ENCODE measurements around the gene YBEY.
A peak's percentile ranks its signal among the peaks of the same experiment; 100 is the strongest.
"Not testable (repeated sequence)": the region's sequence is repeated elsewhere in the genome, so short reads cannot be mapped to it uniquely, and the experiment has no call there.

Gene YBEY

GRCh38 chr21:46307625-46308024 lies 21.5 kb downstream of the YBEY start:
- Histone ChIP-seq H3K4me1 (ENCODE audit: control insufficient read depth, insufficient read depth, low read length) (no peaks in the 10 kb centered on the region), H3K9me3 (ENCODE audit: control insufficient read depth, insufficient read depth, low read depth, low read length) (no peaks in the 10 kb centered on the region), H3K36me3 (ENCODE audit: control insufficient read depth, insufficient read depth, low read length) (peaks cover 40% of the 10 kb centered on the region), H3K4me3 (ENCODE audit: low read depth, low read length) (no peak overlapping the region), H3K9ac (ENCODE audit: low read length) (no peak overlapping the region), H3K27ac (ENCODE audit: low read depth, low read length) (no peak overlapping the region), H3K27me3 (ENCODE audit: control insufficient read depth, insufficient read depth, low read length) (no peaks in the 10 kb centered on the region)

DNA sequence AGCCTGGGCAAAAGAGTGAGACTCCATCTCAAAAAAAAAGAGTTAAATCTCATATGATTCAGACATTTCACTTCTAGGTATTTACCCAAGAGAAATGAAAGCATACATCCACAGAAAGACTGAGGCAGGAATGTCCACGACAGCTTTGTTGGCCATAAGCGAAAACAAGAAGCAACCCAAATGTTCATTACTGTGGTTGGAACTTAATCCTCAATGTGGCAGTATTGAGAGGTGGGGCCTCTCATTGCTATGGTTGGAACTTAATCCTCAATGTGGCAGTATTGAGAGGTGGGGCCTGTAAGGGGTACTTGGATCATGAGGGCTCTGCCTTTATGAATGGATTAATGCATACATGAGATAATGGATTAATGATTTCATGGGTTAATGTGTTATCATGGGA lies 22.3 kb downstream of the YBEY start:
- Histone ChIP-seq H3K4me3 (ENCODE audit: low read depth, low read length) (no peak overlapping the region), H3K27me3 (ENCODE audit: control insufficient read depth, insufficient read depth, low read length) (no peaks in the 10 kb centered on the region), H3K36me3 (ENCODE audit: control insufficient read depth, insufficient read depth, low read length) (peaks cover 48% of the 10 kb centered on the region), H3K9me3 (ENCODE audit: control insufficient read depth, insufficient read depth, low read depth, low read length) (no peaks in the 10 kb centered on the region), H3K9ac (ENCODE audit: low read length) (no peak overlapping the region), H3K27ac (ENCODE audit: low read depth, low read length) (no peak overlapping the region), H3K4me1 (ENCODE audit: control insufficient read depth, insufficient read depth, low read length) (no peaks in the 10 kb centered on the region)

- H3K4me1 ChIP-seq (ENCODE audit: control insufficient read depth, insufficient read depth, low read length); H3K27ac ChIP-seq (ENCODE audit: low read depth, low read length); H3K9ac ChIP-seq (ENCODE audit: low read length); H3K4me3 ChIP-seq (ENCODE audit: low read depth, low read length); H3K27me3 ChIP-seq (ENCODE audit: control insufficient read depth, insufficient read depth, low read length); H3K9me3 ChIP-seq (ENCODE audit: control insufficient read depth, insufficient read depth, low read depth, low read length): not testable (repeated sequence)
- H3K36me3 ChIP-seq (ENCODE audit: control insufficient read depth, insufficient read depth, low read length), result peaks cover 53% of the 10 kb centered on the region
Observed at GRCh38 chr21:46310260-46310659, 24.1 kb downstream of the YBEY start.

GRCh38 chr21:46311568-46311967 lies 25.4 kb downstream of the YBEY start:
- peaks cover 60% of the 10 kb centered on the region for H3K36me3 ChIP-seq (ENCODE audit: control insufficient read depth, insufficient read depth, low read length)
- no peak overlapping the region for H3K4me3 ChIP-seq (ENCODE audit: low read depth, low read length)
- no peaks in the 10 kb centered on the region for H3K4me1 ChIP-seq (ENCODE audit: control insufficient read depth, insufficient read depth, low read length)
- H3K27me3 ChIP-seq (ENCODE audit: control insufficient read depth, insufficient read depth, low read length), result no peaks in the 10 kb centered on the region
- H3K27ac ChIP-seq (ENCODE audit: low read depth, low read length), result no peak overlapping the region
- no peak overlapping the region for H3K9ac ChIP-seq (ENCODE audit: low read length)
- no peaks in the 10 kb centered on the region for H3K9me3 ChIP-seq (ENCODE audit: control insufficient read depth, insufficient read depth, low read depth, low read length)

DNA sequence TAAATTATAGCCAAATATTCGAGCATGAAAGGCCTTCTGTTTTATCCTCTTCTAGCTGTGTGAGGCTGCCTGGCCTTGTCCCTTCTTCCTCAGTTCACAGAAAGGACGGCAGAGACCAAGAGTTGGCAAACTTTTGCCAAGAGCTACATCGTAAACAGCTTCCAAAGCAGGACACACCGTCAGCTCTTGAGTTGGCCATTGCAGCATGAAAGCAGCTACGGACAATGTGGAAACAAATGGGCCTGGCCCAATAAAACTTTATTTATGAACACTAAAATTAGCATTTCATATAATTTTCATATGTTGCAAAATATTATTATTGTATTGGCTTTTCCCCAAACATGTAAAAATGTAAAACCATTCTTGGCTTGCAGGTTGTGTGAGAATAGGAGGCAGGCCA lies 26.8 kb downstream of the YBEY start:
- H3K9me3 ChIP-seq (ENCODE audit: control insufficient read depth, insufficient read depth, low read depth, low read length), result no peaks in the 10 kb centered on the region
- peaks cover 6% of the 10 kb centered on the region for H3K4me1 ChIP-seq (ENCODE audit: control insufficient read depth, insufficient read depth, low read length)
- no peaks in the 10 kb centered on the region for H3K27me3 ChIP-seq (ENCODE audit: control insufficient read depth, insufficient read depth, low read length)
- H3K27ac ChIP-seq (ENCODE audit: low read depth, low read length), result no peak overlapping the region
- peaks cover 50% of the 10 kb centered on the region for H3K36me3 ChIP-seq (ENCODE audit: control insufficient read depth, insufficient read depth, low read length)
- no peak overlapping the region for H3K4me3 ChIP-seq (ENCODE audit: low read depth, low read length)
- no peak overlapping the region for H3K9ac ChIP-seq (ENCODE audit: low read length)

- Histone ChIP-seq H3K27ac (ENCODE audit: low read depth, low read length) (no peak overlapping the region), H3K4me1 (ENCODE audit: control insufficient read depth, insufficient read depth, low read length) (peaks cover 20% of the 10 kb centered on the region), H3K36me3 (ENCODE audit: control insufficient read depth, insufficient read depth, low read length) (peaks cover 43% of the 10 kb centered on the region), H3K4me3 (ENCODE audit: low read depth, low read length) (no peak overlapping the region), H3K9me3 (ENCODE audit: control insufficient read depth, insufficient read depth, low read depth, low read length) (no peaks in the 10 kb centered on the region), H3K9ac (ENCODE audit: low read length) (no peak overlapping the region), H3K27me3 (ENCODE audit: control insufficient read depth, insufficient read depth, low read length) (no peaks in the 10 kb centered on the region)
Observed at GRCh38 chr21:46314441-46315020, 28.4 kb downstream of the YBEY start.

- Histone ChIP-seq H3K36me3 (ENCODE audit: control insufficient read depth, insufficient read depth, low read length) (peaks cover 37% of the 10 kb centered on the region), H3K27me3 (ENCODE audit: control insufficient read depth, insufficient read depth, low read length) (no peaks in the 10 kb centered on the region), H3K27ac (ENCODE audit: low read depth, low read length) (no peak overlapping the region), H3K9me3 (ENCODE audit: control insufficient read depth, insufficient read depth, low read depth, low read length) (no peaks in the 10 kb centered on the region), H3K9ac (ENCODE audit: low read length) (no peak overlapping the region), H3K4me3 (ENCODE audit: low read depth, low read length) (no peak overlapping the region), H3K4me1 (ENCODE audit: control insufficient read depth, insufficient read depth, low read length) (peaks cover 32% of the 10 kb centered on the region)
Observed at GRCh38 chr21:46316708-46317324, 30.7 kb downstream of the YBEY start.

- Histone ChIP-seq H3K4me3 (ENCODE audit: low read depth, low read length) (peak overlapping the region; percentile 32), H3K9ac (ENCODE audit: low read length) (no peak overlapping the region)
Observed at GRCh38 chr21:46317710-46318463, 31.7 kb downstream of the YBEY start.

DNA sequence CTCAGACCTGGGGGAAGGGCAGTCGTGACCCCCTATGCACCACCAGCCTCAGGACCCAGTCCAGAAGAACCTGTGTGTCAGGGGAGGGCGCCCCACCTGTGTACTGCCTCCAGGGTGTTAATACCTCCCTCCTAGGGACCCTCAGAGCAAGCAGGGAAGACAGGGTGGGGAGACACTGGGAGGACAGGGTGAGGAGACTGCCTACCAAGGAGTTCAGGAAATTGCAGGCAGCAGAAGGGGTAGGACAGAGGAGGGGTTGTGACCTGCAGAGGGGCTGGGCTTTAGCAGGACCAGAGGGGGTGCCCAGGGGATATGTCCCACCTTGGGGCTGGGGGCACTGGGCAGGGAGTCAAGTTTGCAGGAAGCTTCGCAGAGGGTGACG lies 32.3 kb downstream of the YBEY start:
- H3K9ac ChIP-seq (ENCODE audit: low read length), result no peak overlapping the region
- no peaks in the 10 kb centered on the region for H3K9me3 ChIP-seq (ENCODE audit: control insufficient read depth, insufficient read depth, low read depth, low read length)
- H3K27me3 ChIP-seq (ENCODE audit: control insufficient read depth, insufficient read depth, low read length), result no peaks in the 10 kb centered on the region
- peak overlapping the region; percentile 32 for H3K4me3 ChIP-seq (ENCODE audit: low read depth, low read length)
- H3K36me3 ChIP-seq (ENCODE audit: control insufficient read depth, insufficient read depth, low read length), result peaks cover 32% of the 10 kb centered on the region
- H3K27ac ChIP-seq (ENCODE audit: low read depth, low read length), result no peak overlapping the region
- H3K4me1 ChIP-seq (ENCODE audit: control insufficient read depth, insufficient read depth, low read length), result peaks cover 39% of the 10 kb centered on the region

More at GRCh38 chr21:46317710-46318463, 31.7 kb downstream of the YBEY start:
- H3K36me3 ChIP-seq (ENCODE audit: control insufficient read depth, insufficient read depth, low read length), result peaks cover 38% of the 10 kb centered on the region
- no peaks in the 10 kb centered on the region for H3K27me3 ChIP-seq (ENCODE audit: control insufficient read depth, insufficient read depth, low read length)
- no peak overlapping the region for H3K27ac ChIP-seq (ENCODE audit: low read depth, low read length)
- H3K9me3 ChIP-seq (ENCODE audit: control insufficient read depth, insufficient read depth, low read depth, low read length), result no peaks in the 10 kb centered on the region
- H3K4me1 ChIP-seq (ENCODE audit: control insufficient read depth, insufficient read depth, low read length), result peaks cover 39% of the 10 kb centered on the region

- H3K4me1 ChIP-seq (ENCODE audit: control insufficient read depth, insufficient read depth, low read length), result peaks cover 39% of the 10 kb centered on the region
- H3K4me3 ChIP-seq (ENCODE audit: low read depth, low read length), result no peak overlapping the region
- H3K36me3 ChIP-seq (ENCODE audit: control insufficient read depth, insufficient read depth, low read length), result peaks cover 27% of the 10 kb centered on the region
- H3K9ac ChIP-seq (ENCODE audit: low read length), result no peak overlapping the region
- no peaks in the 10 kb centered on the region for H3K27me3 ChIP-seq (ENCODE audit: control insufficient read depth, insufficient read depth, low read length)
- no peaks in the 10 kb centered on the region for H3K9me3 ChIP-seq (ENCODE audit: control insufficient read depth, insufficient read depth, low read depth, low read length)
- no peak overlapping the region for H3K27ac ChIP-seq (ENCODE audit: low read depth, low read length)
Observed at GRCh38 chr21:46319186-46319585, 33.0 kb downstream of the YBEY start.

DNA sequence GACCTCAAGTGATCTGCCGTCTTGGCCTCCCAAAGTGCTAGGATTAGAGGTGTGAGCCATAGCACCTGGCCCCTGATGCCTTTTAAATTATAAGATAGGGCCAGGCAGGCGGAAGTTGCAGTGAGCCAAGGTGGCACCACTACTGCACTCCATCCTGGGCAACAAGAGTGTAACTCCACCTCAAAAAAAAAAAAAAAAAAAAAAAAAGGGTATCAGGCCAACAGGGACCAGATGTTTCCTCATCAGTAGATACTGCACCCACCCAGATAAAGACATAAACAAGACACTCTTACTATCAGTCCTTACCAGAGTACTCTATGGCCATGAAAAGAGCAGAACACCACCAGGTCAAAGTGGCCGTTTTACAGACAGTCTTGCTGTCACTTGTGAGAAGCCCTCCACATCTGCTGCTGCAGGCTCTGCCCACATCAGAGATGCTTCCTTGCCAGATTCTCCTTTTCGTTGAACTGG lies 34.2 kb downstream of the YBEY start:
- peaks cover 16% of the 10 kb centered on the region for H3K36me3 ChIP-seq (ENCODE audit: control insufficient read depth, insufficient read depth, low read length)
- no peak overlapping the region for H3K4me3 ChIP-seq (ENCODE audit: low read depth, low read length)
- H3K27ac ChIP-seq (ENCODE audit: low read depth, low read length), result no peak overlapping the region
- H3K27me3 ChIP-seq (ENCODE audit: control insufficient read depth, insufficient read depth, low read length), result no peaks in the 10 kb centered on the region
- no peaks in the 10 kb centered on the region for H3K9me3 ChIP-seq (ENCODE audit: control insufficient read depth, insufficient read depth, low read depth, low read length)
- H3K4me1 ChIP-seq (ENCODE audit: control insufficient read depth, insufficient read depth, low read length), result peaks cover 40% of the 10 kb centered on the region
- H3K9ac ChIP-seq (ENCODE audit: low read length), result no peak overlapping the region
